H9 (cell line): ENCODE results near the gene C1QTNF1. TPM values are rescaled to one million over a fixed set of nuclear protein-coding genes. Genes with fewer than 3 reads are reported as not detected.
"Not testable (repeated sequence)": the region's sequence is repeated elsewhere in the genome, so short reads cannot be mapped to it uniquely, and the experiment has no call there.

Experiments used
- DNase-seq: peaks from one replicate; pipeline ENCODE4 v3.0.0-alpha.2; 2017
- H2AFZ ChIP-seq: one replicate; pipeline ENCODE4 v1.6.1; 2013; ENCODE audit warnings: mild to moderate bottlenecking, low read length, control low read depth, moderate library complexity
- H2AK5ac ChIP-seq: 2 replicates; pipeline ENCODE4 v1.6.1; 2013; ENCODE audit warnings: low read length, control low read depth, mixed read lengths; ENCODE audit not compliant: insufficient read length
- H2BK120ac ChIP-seq: one replicate; pipeline ENCODE4 v1.6.1; 2013; ENCODE audit warnings: low read depth, mild to moderate bottlenecking, low read length, control low read depth, inconsistent platforms; ENCODE audit not compliant: poor library complexity, severe bottlenecking
- H2BK12ac ChIP-seq: 2 replicates; pipeline ENCODE4 v1.6.1; 2013; ENCODE audit warnings: low read length, control low read depth, mixed read lengths, low read depth; ENCODE audit not compliant: insufficient read length
- H2BK15ac ChIP-seq: 2 replicates; pipeline ENCODE4 v1.6.1; 2013; ENCODE audit warnings: low read depth, low read length, control low read depth
- H2BK20ac ChIP-seq: one replicate; pipeline ENCODE4 v1.6.1; 2013; ENCODE audit warnings: low read depth, mild to moderate bottlenecking, low read length, control low read depth, inconsistent platforms; ENCODE audit not compliant: poor library complexity, severe bottlenecking
- H2BK5ac ChIP-seq: 2 replicates; pipeline ENCODE4 v1.6.1; 2013; ENCODE audit warnings: low read length, control low read depth, mixed read lengths; ENCODE audit not compliant: insufficient read length
- H3K14ac ChIP-seq: 2 replicates; pipeline ENCODE4 v1.6.1; 2013; ENCODE audit warnings: low read length, control low read depth; ENCODE audit not compliant: insufficient read depth
- H3K18ac ChIP-seq: 2 replicates; pipeline ENCODE4 v1.6.1; 2013; ENCODE audit warnings: low read depth, mild to moderate bottlenecking, mixed read lengths, low read length, control low read depth; ENCODE audit not compliant: insufficient read length
- H3K23ac ChIP-seq: 2 replicates; pipeline ENCODE4 v1.6.1; 2013; ENCODE audit warnings: low read length, control low read depth, mixed read lengths, low read depth; ENCODE audit not compliant: insufficient read length
- H3K23me2 ChIP-seq: 2 replicates; pipeline ENCODE4 v1.6.1; 2013; ENCODE audit warnings: low read depth, mild to moderate bottlenecking, mixed read lengths, low read length, control low read depth; ENCODE audit not compliant: insufficient read length, poor library complexity, severe bottlenecking
- H3K27ac ChIP-seq: 2 replicates; pipeline ENCODE4 v1.5.1; 2013; ENCODE audit warnings: low read length, control low read depth, mixed read lengths, low read depth; ENCODE audit not compliant: insufficient read length
- H3K27me3 ChIP-seq: 2 replicates; pipeline ENCODE4 v1.6.1; 2013; ENCODE audit warnings: low read length, control low read depth, inconsistent platforms; ENCODE audit not compliant: insufficient read depth
- H3K4ac ChIP-seq: 2 replicates; pipeline ENCODE4 v1.6.1; 2013; ENCODE audit warnings: low read depth, mild to moderate bottlenecking, control low read depth, inconsistent platforms, low read length, moderate library complexity
- H3K4me1 ChIP-seq: 2 replicates; pipeline ENCODE4 v1.6.1; 2013; ENCODE audit warnings: low read length, control low read depth, inconsistent platforms; ENCODE audit not compliant: insufficient read depth
- H3K4me2 ChIP-seq: 2 replicates; pipeline ENCODE4 v1.6.1; 2013; ENCODE audit warnings: low read length, control low read depth, mixed read lengths; ENCODE audit not compliant: insufficient read length, insufficient read depth
- H3K56ac ChIP-seq: 2 replicates; pipeline ENCODE4 v1.6.1; 2013; ENCODE audit warnings: low read depth, mild to moderate bottlenecking, mixed read lengths, low read length, control low read depth; ENCODE audit not compliant: insufficient read length
- H3K79me1 ChIP-seq: 2 replicates; pipeline ENCODE4 v1.6.1; 2013; ENCODE audit warnings: low read depth, mild to moderate bottlenecking, moderate library complexity, low read length, control low read depth, inconsistent platforms; ENCODE audit not compliant: insufficient read depth, poor library complexity, severe bottlenecking
- H3K79me2 ChIP-seq: 2 replicates; pipeline ENCODE4 v1.6.1; 2013; ENCODE audit warnings: low read length, control low read depth, inconsistent platforms; ENCODE audit not compliant: insufficient read depth
- H3K9ac ChIP-seq: 2 replicates; pipeline ENCODE4 v1.6.1; 2013; ENCODE audit warnings: low read length, control low read depth, mixed read lengths; ENCODE audit not compliant: insufficient read length; ENCODE audit errors: extremely low read depth
- H3K9me3 ChIP-seq: one replicate; pipeline ENCODE4 v1.6.1; 2013; ENCODE audit warnings: low read depth, low read length, inconsistent platforms; ENCODE audit not compliant: control insufficient read depth
- H3T11ph ChIP-seq: one replicate; pipeline ENCODE4 v1.6.1; 2013; ENCODE audit warnings: mild to moderate bottlenecking, low read length, control low read depth, inconsistent platforms
- H4K20me1 ChIP-seq: one replicate; pipeline ENCODE4 v1.6.1; 2013; ENCODE audit not compliant: control insufficient read depth, insufficient read length, insufficient read depth
- H4K5ac ChIP-seq: 2 replicates; pipeline ENCODE4 v1.6.1; 2013; ENCODE audit warnings: low read depth, mild to moderate bottlenecking, mixed read lengths, low read length, control low read depth; ENCODE audit not compliant: insufficient read length
- H4K8ac ChIP-seq: replicated peaks from 2 replicates; pipeline ENCODE4 v1.6.1; 2013; ENCODE audit warnings: low read length, control low read depth, mixed read lengths, low read depth; ENCODE audit not compliant: insufficient read length
- H4K91ac ChIP-seq: 2 replicates; pipeline ENCODE4 v1.6.1; 2013; ENCODE audit warnings: low read depth, mild to moderate bottlenecking, moderate library complexity, mixed read lengths, low read length, control low read depth; ENCODE audit not compliant: insufficient read length
- H3K27ac Mint-ChIP-seq, 3 experiments: 2 replicates in 2 of 3; 3 replicates in 1 of 3; pipeline ENCODE4 v1.8.0; 2020 to 2021; ENCODE audit warnings: mixed read lengths in 3 of 3, mild to moderate bottlenecking in 1 of 3, moderate library complexity in 1 of 3
- H3K27me3 Mint-ChIP-seq: 2 replicates; pipeline ENCODE4 v1.8.0; 2021; ENCODE audit warnings: low read depth, mild to moderate bottlenecking, moderate library complexity, mixed read lengths
- H3K36me3 Mint-ChIP-seq, 3 experiments: 2 replicates in 2 of 3; 3 replicates in 1 of 3; pipeline ENCODE4 v1.8.0; 2020 to 2021; ENCODE audit warnings: low read depth in 3 of 3, mixed read lengths in 3 of 3; ENCODE audit not compliant: insufficient read depth in 1 of 3
- H3K4me1 Mint-ChIP-seq, 2 experiments: 2 replicates each; pipeline ENCODE4 v1.8.0; 2020; ENCODE audit warnings: mixed read lengths in 2 of 2
- H3K4me3 Mint-ChIP-seq, 2 experiments: 2 replicates in 1 of 2; 3 replicates in 1 of 2; pipeline ENCODE4 v1.8.0; 2020 to 2021; ENCODE audit warnings: mild to moderate bottlenecking in 2 of 2, mixed read lengths in 2 of 2, moderate library complexity in 1 of 2
- H3K9me3 Mint-ChIP-seq, 2 experiments: 2 replicates in 1 of 2; 3 replicates in 1 of 2; pipeline ENCODE4 v1.8.0; 2020; ENCODE audit warnings: mild to moderate bottlenecking in 2 of 2, mixed read lengths in 2 of 2, moderate library complexity in 1 of 2
- WGBS: extraction: QIAGEN DNeasy Blood & Tissue Kit; methylation state at CpG from one replicate; pipeline ENCODE4 v1.1.7; 2013; ENCODE audit warnings: missing lambda C conversion rate, low lambda C conversion rate, mixed read lengths; ENCODE audit not compliant: insufficient read length; ENCODE audit errors: extremely low coverage; 5-methylcytosine and 5-hydroxymethylcytosine counted together
- total RNA-seq: library from RNA; stranded (reverse); gene quantifications from 2 replicates; pipeline ENCODE4 v1.2.1, GENCODE V29; 2021
- TF ChIP-seq, protein P1 (sequence below): fragments of 200-600 bp; sonication (generic); conservative IDR thresholded peaks from 3 replicates; pipeline ENCODE4 v1.8.0; 2021; ENCODE audit warnings: antibody characterized with exemption, mild to moderate bottlenecking

C1QTNF1 gene
- total RNA-seq, 1 experiment from 2014 or later, result 0.96 TPM

DNA sequence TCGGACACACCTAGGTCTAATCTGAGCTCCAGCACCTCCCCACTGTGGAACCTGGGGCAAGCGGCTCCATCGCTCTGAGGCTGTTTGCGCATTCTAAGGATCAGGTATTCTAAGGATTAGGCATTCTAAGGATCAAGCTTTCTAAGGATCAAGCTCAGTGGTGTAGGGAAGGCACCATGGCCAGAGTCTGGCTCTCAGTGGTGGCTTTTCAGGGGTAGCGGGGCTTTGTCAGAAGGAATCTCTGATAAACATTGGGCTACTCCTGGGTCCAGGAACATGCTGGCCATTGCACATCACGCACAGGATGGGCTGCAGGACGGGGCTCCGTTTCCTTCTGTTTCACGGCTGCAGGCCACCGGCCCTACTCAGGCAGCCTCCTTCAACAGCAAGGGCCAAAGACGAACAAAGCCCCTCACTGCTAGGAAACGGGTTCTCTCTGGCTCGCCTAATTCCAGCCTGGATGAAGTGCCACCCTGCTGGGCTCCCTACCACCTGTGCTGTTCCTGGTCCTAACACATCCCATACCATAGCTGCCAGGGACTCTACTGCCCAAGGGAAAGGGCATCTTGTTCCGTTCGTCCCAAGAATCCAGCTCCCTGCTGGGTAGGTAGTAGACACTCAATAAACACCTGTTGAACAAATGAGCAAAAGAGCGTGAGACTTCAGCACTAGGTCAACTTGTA is 5.5 kb downstream of the C1QTNF1 start:
- no peak overlapping the region for H3K18ac ChIP-seq
- H2BK5ac ChIP-seq, result no peak overlapping the region
- no peak overlapping the region for H3T11ph ChIP-seq
- DNase-seq, result no peak
- H3K23me2 ChIP-seq, result peaks cover 7% of the 10 kb centered on the region
- Mint-ChIP-seq H3K9me3 (no peaks in the 10 kb centered on the region), H3K27ac (no peak overlapping the region), H3K4me1 (peaks cover 5 to 20% of the 10 kb centered on the region in 2 experiments; a peak in 3 of 4 replicates), H3K4me3 (no peak overlapping the region), H3K27me3 (peaks cover 99% of the 10 kb centered on the region), H3K36me3 (no peaks in the 10 kb centered on the region; a peak in 1 of 7 replicates)
- no peak overlapping the region for H2AFZ ChIP-seq
- no peak overlapping the region for H2BK12ac ChIP-seq
- no peak overlapping the region for H4K5ac ChIP-seq
- no peak overlapping the region for H3K4ac ChIP-seq
- TF ChIP-seq, protein P1, sequence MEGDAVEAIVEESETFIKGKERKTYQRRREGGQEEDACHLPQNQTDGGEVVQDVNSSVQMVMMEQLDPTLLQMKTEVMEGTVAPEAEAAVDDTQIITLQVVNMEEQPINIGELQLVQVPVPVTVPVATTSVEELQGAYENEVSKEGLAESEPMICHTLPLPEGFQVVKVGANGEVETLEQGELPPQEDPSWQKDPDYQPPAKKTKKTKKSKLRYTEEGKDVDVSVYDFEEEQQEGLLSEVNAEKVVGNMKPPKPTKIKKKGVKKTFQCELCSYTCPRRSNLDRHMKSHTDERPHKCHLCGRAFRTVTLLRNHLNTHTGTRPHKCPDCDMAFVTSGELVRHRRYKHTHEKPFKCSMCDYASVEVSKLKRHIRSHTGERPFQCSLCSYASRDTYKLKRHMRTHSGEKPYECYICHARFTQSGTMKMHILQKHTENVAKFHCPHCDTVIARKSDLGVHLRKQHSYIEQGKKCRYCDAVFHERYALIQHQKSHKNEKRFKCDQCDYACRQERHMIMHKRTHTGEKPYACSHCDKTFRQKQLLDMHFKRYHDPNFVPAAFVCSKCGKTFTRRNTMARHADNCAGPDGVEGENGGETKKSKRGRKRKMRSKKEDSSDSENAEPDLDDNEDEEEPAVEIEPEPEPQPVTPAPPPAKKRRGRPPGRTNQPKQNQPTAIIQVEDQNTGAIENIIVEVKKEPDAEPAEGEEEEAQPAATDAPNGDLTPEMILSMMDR, result no peak
- no peak overlapping the region for H3K14ac ChIP-seq
- H3K56ac ChIP-seq, result no peak overlapping the region
- no peak overlapping the region for H2BK20ac ChIP-seq
- H2BK120ac ChIP-seq, result no peak overlapping the region
- H2AK5ac ChIP-seq, result no peak overlapping the region
- peaks cover 11% of the 10 kb centered on the region; the same call in 1 of the 2 replicates for H3K27me3 ChIP-seq
- no peak overlapping the region for H3K9ac ChIP-seq
- H3K9me3 ChIP-seq, result no peaks in the 10 kb centered on the region
- H2BK15ac ChIP-seq, result no peak overlapping the region
- no peak overlapping the region for H4K91ac ChIP-seq
- H3K23ac ChIP-seq, result no peak overlapping the region
- no peaks in the 10 kb centered on the region for H3K4me1 ChIP-seq
- no peak overlapping the region for H3K27ac ChIP-seq
- H3K79me1 ChIP-seq, result no peaks in the 10 kb centered on the region
- no peak overlapping the region for H3K4me2 ChIP-seq
- WGBS, result no CpG with 5 or more reads among the region's 16 CpGs
- no peaks in the 10 kb centered on the region for H4K20me1 ChIP-seq
- no peak overlapping the region for H4K8ac ChIP-seq
- H3K79me2 ChIP-seq, result no peaks in the 10 kb centered on the region

DNA sequence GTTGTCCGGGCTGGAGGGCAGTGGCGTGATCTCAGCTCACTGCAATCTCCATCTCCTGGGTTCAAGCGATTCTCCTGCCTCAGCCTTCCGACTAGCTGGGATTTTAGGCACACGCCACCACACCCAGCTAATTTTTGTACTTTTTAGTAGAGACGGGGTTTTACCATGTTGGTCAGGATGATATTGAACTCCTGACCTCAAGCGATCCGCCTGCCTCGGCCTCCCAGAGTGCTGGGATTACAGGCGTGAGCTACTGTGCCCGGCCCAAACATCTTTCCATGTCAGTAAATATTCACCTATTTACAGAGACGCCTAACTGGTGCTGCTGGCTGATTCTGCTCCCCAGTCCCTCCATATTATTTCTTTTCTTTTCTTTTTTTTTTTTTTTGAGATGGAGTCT is 6.7 kb downstream of the C1QTNF1 start:
- not testable (repeated sequence) for H3K9me3 ChIP-seq, H3T11ph ChIP-seq, H3K4me2 ChIP-seq, H3K27ac Mint-ChIP-seq, H3K79me2 ChIP-seq, H3K23ac ChIP-seq, H3K4me1 ChIP-seq, H2BK5ac ChIP-seq, H4K8ac ChIP-seq, H2BK20ac ChIP-seq, H3K23me2 ChIP-seq, H2BK12ac ChIP-seq, H3K79me1 ChIP-seq, H3K4me3 Mint-ChIP-seq, H4K91ac ChIP-seq, H4K20me1 ChIP-seq, H4K5ac ChIP-seq, H2BK120ac ChIP-seq, H2AFZ ChIP-seq, H2BK15ac ChIP-seq, DNase-seq, H3K9me3 Mint-ChIP-seq, H3K14ac ChIP-seq, H3K36me3 Mint-ChIP-seq, H3K18ac ChIP-seq, H3K56ac ChIP-seq, H3K9ac ChIP-seq, H3K4ac ChIP-seq, H3K27me3 ChIP-seq, H3K27ac ChIP-seq, H2AK5ac ChIP-seq
- WGBS, result no CpG with 5 or more reads among the region's 12 CpGs
- peaks cover 3 to 13% of the 10 kb centered on the region in 2 experiments; a peak in 2 of 4 replicates for H3K4me1 Mint-ChIP-seq
- H3K27me3 Mint-ChIP-seq, result peaks cover 99% of the 10 kb centered on the region
